ENCODE results near the gene NTN1.

Gene NTN1

GRCh38 chr17:9227819-9228407, 206.6 kb downstream of the NTN1 start:
- Histone ChIP-seq H3K4me2 (no peak overlapping the region), H3K27ac (no peak overlapping the region), H3K4me3 (no peak overlapping the region), H3K36me3 (no peaks in the 10 kb centered on the region), H3K4me1 (peaks cover 19% of the 10 kb centered on the region), H4K20me1 (peaks cover 25% of the 10 kb centered on the region), H3K27me3 (peaks cover 19% of the 10 kb centered on the region), H3K9ac (no peak overlapping the region), H3K9me3 (no peaks in the 10 kb centered on the region)
- TF ChIP-seq Cebpa-rat (IDR thresholded peaks at IDR 0.05), result no peak

GRCh38 chr17:9228408-9229159, 207.3 kb downstream of the NTN1 start:
- H3K27ac ChIP-seq, result no peak overlapping the region
- H3K27me3 ChIP-seq, result peaks cover 26% of the 10 kb centered on the region
- H3K9me3 ChIP-seq, result no peaks in the 10 kb centered on the region
- no peak overlapping the region for H3K4me3 ChIP-seq
- H3K4me1 ChIP-seq, result peaks cover 12% of the 10 kb centered on the region
- no peak for TF ChIP-seq Cebpa-rat (IDR thresholded peaks at IDR 0.05)
- H3K36me3 ChIP-seq, result no peaks in the 10 kb centered on the region
- no peak overlapping the region for H3K4me2 ChIP-seq
- no peak overlapping the region for H3K9ac ChIP-seq
- peaks cover 32% of the 10 kb centered on the region for H4K20me1 ChIP-seq

- H3K36me3 ChIP-seq, result no peaks in the 10 kb centered on the region
- no peak overlapping the region for H3K4me2 ChIP-seq
- no peaks in the 10 kb centered on the region for H3K9me3 ChIP-seq
- H3K27ac ChIP-seq, result no peak overlapping the region
- H4K20me1 ChIP-seq, result peaks cover 39% of the 10 kb centered on the region
- no peak for TF ChIP-seq Cebpa-rat (IDR thresholded peaks at IDR 0.05)
- peaks cover 10% of the 10 kb centered on the region for H3K4me1 ChIP-seq
- no peak overlapping the region for H3K9ac ChIP-seq
- peaks cover 33% of the 10 kb centered on the region for H3K27me3 ChIP-seq
- H3K4me3 ChIP-seq, result no peak overlapping the region
Observed at GRCh38 chr17:9229160-9229825, 208.0 kb downstream of the NTN1 start.

- no peak overlapping the region for H3K4me3 ChIP-seq
- TF ChIP-seq Cebpa-rat (IDR thresholded peaks at IDR 0.05), result no peak
- H3K4me2 ChIP-seq, result no peak overlapping the region
- no peak overlapping the region for H3K27ac ChIP-seq
- peaks cover 44% of the 10 kb centered on the region for H4K20me1 ChIP-seq
- H3K36me3 ChIP-seq, result no peaks in the 10 kb centered on the region
- H3K9ac ChIP-seq, result no peak overlapping the region
- no peaks in the 10 kb centered on the region for H3K9me3 ChIP-seq
- H3K4me1 ChIP-seq, result peaks cover 10% of the 10 kb centered on the region
- peaks cover 37% of the 10 kb centered on the region for H3K27me3 ChIP-seq
Observed at GRCh38 chr17:9229826-9230201, 208.5 kb downstream of the NTN1 start.

GRCh38 chr17:9230346-9230745, 209.0 kb downstream of the NTN1 start:
- TF ChIP-seq Cebpa-rat (IDR thresholded peaks at IDR 0.05), result no peak
- Histone ChIP-seq H3K36me3 (no peaks in the 10 kb centered on the region), H3K27me3 (peaks cover 40% of the 10 kb centered on the region), H3K9ac (no peak overlapping the region), H3K4me1 (peaks cover 10% of the 10 kb centered on the region), H3K9me3 (no peaks in the 10 kb centered on the region), H3K4me3 (no peak overlapping the region), H4K20me1 (peaks cover 48% of the 10 kb centered on the region), H3K27ac (no peak overlapping the region), H3K4me2 (no peak overlapping the region)

- H3K36me3 ChIP-seq, result no peaks in the 10 kb centered on the region
- H3K27me3 ChIP-seq, result peaks cover 45% of the 10 kb centered on the region
- no peak overlapping the region for H3K4me3 ChIP-seq
- no peak overlapping the region for H3K4me2 ChIP-seq
- H4K20me1 ChIP-seq, result peaks cover 53% of the 10 kb centered on the region
- no peak for TF ChIP-seq Cebpa-rat (IDR thresholded peaks at IDR 0.05)
- no peak overlapping the region for H3K9ac ChIP-seq
- no peaks in the 10 kb centered on the region for H3K9me3 ChIP-seq
- H3K4me1 ChIP-seq, result peaks cover 10% of the 10 kb centered on the region
- no peak overlapping the region for H3K27ac ChIP-seq
Observed at GRCh38 chr17:9230861-9231260, 209.6 kb downstream of the NTN1 start.

GRCh38 chr17:9231449-9232154, 210.3 kb downstream of the NTN1 start:
- Histone ChIP-seq H3K9ac (no peak overlapping the region), H3K4me1 (peaks cover 7% of the 10 kb centered on the region), H3K4me2 (no peak overlapping the region), H4K20me1 (peaks cover 60% of the 10 kb centered on the region), H3K27me3 (peaks cover 51% of the 10 kb centered on the region), H3K36me3 (no peaks in the 10 kb centered on the region), H3K27ac (no peak overlapping the region), H3K9me3 (no peaks in the 10 kb centered on the region), H3K4me3 (no peak overlapping the region)
- TF ChIP-seq Cebpa-rat (IDR thresholded peaks at IDR 0.05), result no peak

- Histone ChIP-seq H3K27ac (no peak overlapping the region), H3K9ac (no peak overlapping the region), H3K4me3 (no peak overlapping the region), H3K4me2 (no peak overlapping the region), H3K4me1 (peaks cover 7% of the 10 kb centered on the region), H3K36me3 (no peaks in the 10 kb centered on the region), H4K20me1 (peaks cover 65% of the 10 kb centered on the region), H3K27me3 (peaks cover 56% of the 10 kb centered on the region), H3K9me3 (no peaks in the 10 kb centered on the region)
- TF ChIP-seq Cebpa-rat (IDR thresholded peaks at IDR 0.05), result no peak
Observed at GRCh38 chr17:9232155-9232475, 210.8 kb downstream of the NTN1 start.

GRCh38 chr17:9232591-9233270, 211.4 kb downstream of the NTN1 start:
- peaks cover 72% of the 10 kb centered on the region for H4K20me1 ChIP-seq
- no peak overlapping the region for H3K27ac ChIP-seq
- TF ChIP-seq Cebpa-rat (IDR thresholded peaks at IDR 0.05), result no peak
- H3K4me3 ChIP-seq, result no peak overlapping the region
- H3K4me2 ChIP-seq, result no peak overlapping the region
- H3K27me3 ChIP-seq, result peaks cover 62% of the 10 kb centered on the region
- H3K36me3 ChIP-seq, result no peaks in the 10 kb centered on the region
- peaks cover 11% of the 10 kb centered on the region for H3K4me1 ChIP-seq
- no peaks in the 10 kb centered on the region for H3K9me3 ChIP-seq
- no peak overlapping the region for H3K9ac ChIP-seq
